Astrocyte (in vitro differentiated cells and primary cell): Measurements from ENCODE around the gene DDR1. TPM values are rescaled to one million over a fixed set of nuclear protein-coding genes. Genes with fewer than 3 reads are reported as not detected.

Experiments used
- DNase-seq: peaks from one replicate; pipeline ENCODE4 v3.0.0-alpha.2; 2010; ENCODE audit warnings: low read depth
- FAIRE-seq: peaks from 2 replicates; lab custom pipeline; 2011; peaks lifted over from hg19 to GRCh38; lab: Jason Lieb, UNC
- H2AFZ ChIP-seq: 2 replicates; pipeline ENCODE4 v1.6.0; 2012; ENCODE audit warnings: low read depth, low read length, inconsistent platforms
- H3K27ac ChIP-seq: 2 replicates; pipeline ENCODE4 v1.5.1; 2011; ENCODE audit warnings: low read depth, low read length, inconsistent platforms
- H3K27me3 ChIP-seq: 2 replicates; pipeline ENCODE4 v1.6.0; 2011; ENCODE audit warnings: low read length, inconsistent platforms; ENCODE audit not compliant: insufficient read depth
- H3K36me3 ChIP-seq: 2 replicates; pipeline ENCODE4 v1.5.1; 2011; ENCODE audit warnings: low read length, inconsistent platforms; ENCODE audit not compliant: insufficient read depth
- H3K4me1 ChIP-seq: 2 replicates; pipeline ENCODE4 v1.5.1; 2011; ENCODE audit warnings: low read length, inconsistent platforms; ENCODE audit not compliant: insufficient read depth
- H3K4me2 ChIP-seq: 2 replicates; pipeline ENCODE4 v1.6.0; 2012; ENCODE audit warnings: low read length, inconsistent platforms
- H3K4me3 ChIP-seq: 2 replicates; pipeline ENCODE4 v1.5.1; 2011; ENCODE audit warnings: low read depth, mild to moderate bottlenecking, low read length, inconsistent platforms; ENCODE audit not compliant: insufficient read depth
- H3K79me2 ChIP-seq: 2 replicates; pipeline ENCODE4 v1.6.0; 2012; ENCODE audit warnings: mild to moderate bottlenecking, low read length, inconsistent platforms; ENCODE audit not compliant: insufficient read depth
- H3K9ac ChIP-seq: 2 replicates; pipeline ENCODE4 v1.6.0; 2012; ENCODE audit warnings: mild to moderate bottlenecking, low read length, inconsistent platforms
- H3K9me3 ChIP-seq: 2 replicates; pipeline ENCODE4 v1.5.1; 2012; ENCODE audit warnings: low read depth, mild to moderate bottlenecking, low read length, inconsistent platforms; ENCODE audit not compliant: insufficient read depth
- H4K20me1 ChIP-seq: 2 replicates; pipeline ENCODE4 v1.6.0; 2012; ENCODE audit warnings: low read length, inconsistent platforms; ENCODE audit not compliant: insufficient read depth
- H3K27ac Mint-ChIP-seq: one replicate; pipeline ENCODE4 v1.8.0; 2021; ENCODE audit warnings: mild to moderate bottlenecking, mixed read lengths; ENCODE audit not compliant: unreplicated experiment
- H3K27me3 Mint-ChIP-seq: one replicate; pipeline ENCODE4 v1.8.0; 2021; ENCODE audit warnings: low read depth, mixed read lengths; ENCODE audit not compliant: unreplicated experiment
- H3K36me3 Mint-ChIP-seq: one replicate; pipeline ENCODE4 v1.8.0; 2021; ENCODE audit warnings: low read depth, mixed read lengths; ENCODE audit not compliant: unreplicated experiment
- H3K4me1 Mint-ChIP-seq: one replicate; pipeline ENCODE4 v1.8.0; 2021; ENCODE audit warnings: low read depth, mixed read lengths; ENCODE audit not compliant: unreplicated experiment
- H3K4me3 Mint-ChIP-seq: one replicate; pipeline ENCODE4 v1.8.0; 2021; ENCODE audit warnings: mild to moderate bottlenecking, moderate library complexity, mixed read lengths; ENCODE audit not compliant: unreplicated experiment
- H3K9me3 Mint-ChIP-seq: one replicate; pipeline ENCODE4 v1.8.0; 2021; ENCODE audit warnings: mild to moderate bottlenecking, mixed read lengths; ENCODE audit not compliant: unreplicated experiment
- EZH2 ChIP-seq: IDR thresholded peaks from 2 replicates; pipeline ENCODE4 v1.6.1; 2012; ENCODE audit warnings: mild to moderate bottlenecking, low read length, inconsistent platforms; ENCODE audit not compliant: insufficient read depth
- total RNA-seq: library from RNA; stranded (reverse); gene quantifications from 2 replicates; pipeline ENCODE4 v1.2.1, GENCODE V29; 2021
- TF ChIP-seq, protein P1 (sequence below): IDR thresholded peaks from 2 replicates; pipeline ENCODE4 v1.5.1; 2011; ENCODE audit warnings: low read depth, mild to moderate bottlenecking, inconsistent platforms, low read length, moderate library complexity; ENCODE audit not compliant: insufficient read depth

DDR1 gene
- total RNA-seq, 1 donor from 2014 or later, result 144 TPM

DNA sequence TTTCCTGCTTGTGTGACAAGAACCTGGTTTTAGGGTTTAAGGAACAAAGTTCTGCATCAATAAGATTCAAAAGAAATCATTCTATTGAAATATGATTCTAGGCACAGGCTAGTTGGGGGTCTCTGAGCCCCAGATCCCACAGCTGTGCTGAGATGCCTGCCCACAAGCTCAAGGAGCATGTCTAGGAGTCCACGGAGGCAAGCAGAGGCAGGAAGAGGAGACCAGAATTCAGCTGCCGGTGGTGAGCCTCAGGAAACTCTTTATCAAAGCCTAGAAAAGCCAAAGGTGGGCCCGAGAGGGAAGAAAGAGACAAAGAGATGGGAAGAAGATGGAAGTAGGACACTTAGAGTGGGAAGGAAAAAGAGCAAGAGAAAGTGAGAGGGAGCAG is 40.7 kb upstream of the DDR1 start:
- Histone ChIP-seq H3K9ac (no peak overlapping the region), H3K36me3 (no peaks in the 10 kb centered on the region), H3K79me2 (no peaks in the 10 kb centered on the region), H3K4me2 (peak overlapping the region; percentile 49), H2AFZ (no peak overlapping the region), H3K27me3 (peaks cover 2% of the 10 kb centered on the region), H3K4me3 (no peak overlapping the region), H3K9me3 (no peaks in the 10 kb centered on the region), H3K27ac (no peak overlapping the region), H3K4me1 (peaks cover 7% of the 10 kb centered on the region), H4K20me1 (no peaks in the 10 kb centered on the region)
- peaks cover 28% of the 10 kb centered on the region for H3K4me1 Mint-ChIP-seq
- TF ChIP-seq, protein P1, sequence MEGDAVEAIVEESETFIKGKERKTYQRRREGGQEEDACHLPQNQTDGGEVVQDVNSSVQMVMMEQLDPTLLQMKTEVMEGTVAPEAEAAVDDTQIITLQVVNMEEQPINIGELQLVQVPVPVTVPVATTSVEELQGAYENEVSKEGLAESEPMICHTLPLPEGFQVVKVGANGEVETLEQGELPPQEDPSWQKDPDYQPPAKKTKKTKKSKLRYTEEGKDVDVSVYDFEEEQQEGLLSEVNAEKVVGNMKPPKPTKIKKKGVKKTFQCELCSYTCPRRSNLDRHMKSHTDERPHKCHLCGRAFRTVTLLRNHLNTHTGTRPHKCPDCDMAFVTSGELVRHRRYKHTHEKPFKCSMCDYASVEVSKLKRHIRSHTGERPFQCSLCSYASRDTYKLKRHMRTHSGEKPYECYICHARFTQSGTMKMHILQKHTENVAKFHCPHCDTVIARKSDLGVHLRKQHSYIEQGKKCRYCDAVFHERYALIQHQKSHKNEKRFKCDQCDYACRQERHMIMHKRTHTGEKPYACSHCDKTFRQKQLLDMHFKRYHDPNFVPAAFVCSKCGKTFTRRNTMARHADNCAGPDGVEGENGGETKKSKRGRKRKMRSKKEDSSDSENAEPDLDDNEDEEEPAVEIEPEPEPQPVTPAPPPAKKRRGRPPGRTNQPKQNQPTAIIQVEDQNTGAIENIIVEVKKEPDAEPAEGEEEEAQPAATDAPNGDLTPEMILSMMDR, result no peak
- no peak for TF ChIP-seq EZH2
- DNase-seq (no peak), FAIRE-seq (no peak)
- no peaks in the 10 kb centered on the region for H3K9me3 Mint-ChIP-seq
- peak overlapping the region; percentile 67 for H3K4me3 Mint-ChIP-seq
- no peaks in the 10 kb centered on the region for H3K36me3 Mint-ChIP-seq
- peak overlapping the region; percentile 78 for H3K27ac Mint-ChIP-seq
- no peaks in the 10 kb centered on the region for H3K27me3 Mint-ChIP-seq

DNA sequence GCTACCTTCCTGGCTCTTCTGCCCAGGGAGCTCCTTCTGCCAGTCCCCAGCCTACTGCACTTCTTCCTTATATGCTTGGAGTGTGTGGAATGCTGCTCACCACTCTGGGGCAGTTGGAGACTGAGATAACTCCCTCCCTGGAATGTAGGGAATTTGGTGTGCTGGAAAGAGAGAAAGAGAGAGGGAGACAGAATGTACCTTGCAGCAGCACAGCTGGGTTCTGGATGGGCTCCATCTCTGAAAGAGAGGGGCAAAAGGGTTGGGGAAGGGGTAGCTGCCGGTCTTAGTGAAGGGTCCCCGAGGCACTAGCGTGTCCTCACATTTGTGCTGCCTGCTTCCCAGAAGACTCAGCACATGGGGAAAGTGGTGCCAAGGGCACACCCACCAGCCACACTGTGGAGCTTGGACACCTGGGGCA is 40.2 kb upstream of the DDR1 start:
- no peaks in the 10 kb centered on the region for H3K36me3 ChIP-seq
- Mint-ChIP-seq H3K27ac (peak overlapping the region; percentile 78), H3K36me3 (no peaks in the 10 kb centered on the region), H3K4me1 (peaks cover 28% of the 10 kb centered on the region), H3K9me3 (no peaks in the 10 kb centered on the region), H3K4me3 (no peak overlapping the region), H3K27me3 (no peaks in the 10 kb centered on the region)
- no peaks in the 10 kb centered on the region for H3K9me3 ChIP-seq
- no peak overlapping the region for H2AFZ ChIP-seq
- no peak overlapping the region for H3K4me3 ChIP-seq
- peak overlapping the region; percentile 49 for H3K4me2 ChIP-seq
- H3K4me1 ChIP-seq, result peaks cover 7% of the 10 kb centered on the region
- H4K20me1 ChIP-seq, result no peaks in the 10 kb centered on the region
- DNase-seq (peak; percentile 74), FAIRE-seq (no peak)
- H3K9ac ChIP-seq, result no peak overlapping the region
- H3K27ac ChIP-seq, result no peak overlapping the region
- peaks cover 2% of the 10 kb centered on the region for H3K27me3 ChIP-seq
- TF ChIP-seq EZH2, result no peak
- TF ChIP-seq, protein P1, result no peak
- no peaks in the 10 kb centered on the region for H3K79me2 ChIP-seq

DNA sequence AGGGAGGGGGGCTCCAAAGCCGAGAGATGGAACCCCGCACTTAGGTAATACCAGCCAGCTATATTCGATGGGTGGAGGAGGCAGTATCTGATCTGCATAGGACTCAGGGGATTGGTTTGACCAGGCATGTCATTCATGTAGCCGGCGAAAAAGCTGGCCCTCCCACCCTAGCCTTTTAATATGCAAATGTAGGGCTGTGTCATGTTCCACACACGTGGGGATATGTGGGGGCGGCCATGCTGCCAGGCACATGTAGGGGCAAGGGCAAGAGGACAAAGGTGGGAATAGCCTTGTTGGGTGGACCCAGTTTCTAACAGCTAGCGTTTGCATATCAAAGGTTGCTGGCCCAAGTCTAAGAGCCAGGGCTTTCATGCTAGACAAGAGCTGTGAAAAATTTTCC is 39.1 kb upstream of the DDR1 start:
- Histone ChIP-seq H3K36me3 (no peaks in the 10 kb centered on the region), H3K4me1 (peaks cover 7% of the 10 kb centered on the region), H3K4me3 (no peak overlapping the region), H3K9ac (no peak overlapping the region), H3K9me3 (no peaks in the 10 kb centered on the region), H3K27ac (no peak overlapping the region), H4K20me1 (no peaks in the 10 kb centered on the region), H3K27me3 (peaks cover 2% of the 10 kb centered on the region), H3K79me2 (no peaks in the 10 kb centered on the region), H3K4me2 (no peak overlapping the region), H2AFZ (no peak overlapping the region)
- Mint-ChIP-seq H3K27me3 (no peaks in the 10 kb centered on the region), H3K36me3 (no peaks in the 10 kb centered on the region), H3K27ac (no peak overlapping the region), H3K4me3 (peak overlapping the region; percentile 35), H3K9me3 (no peaks in the 10 kb centered on the region), H3K4me1 (peaks cover 28% of the 10 kb centered on the region)
- FAIRE-seq (no peak), DNase-seq (no peak)
- TF ChIP-seq, protein P1, result no peak
- TF ChIP-seq EZH2, result no peak
